Fibroblast of lung (primary cell): ENCODE results near the gene APBA1.

Experiments used
- EZH2 ChIP-seq: IDR thresholded peaks from 2 replicates; pipeline ENCODE4 v1.5.1; 2012; ENCODE audit warnings: low read length, control low read depth, mild to moderate bottlenecking; ENCODE audit errors: missing control alignments
- TF ChIP-seq, protein P1 (sequence below), 2 donors: IDR thresholded peaks in 1 of 2; conservative IDR thresholded peaks in 1 of 2; 1 replicate in 1 of 2; 2 replicates in 1 of 2; pipeline ENCODE4 v1.5.1; 2011 to 2012; ENCODE audit warnings: low read length in 2 of 2, control low read depth in 1 of 2, inconsistent platforms in 1 of 2, low read depth in 1 of 2, mild to moderate bottlenecking in 1 of 2

DNA sequence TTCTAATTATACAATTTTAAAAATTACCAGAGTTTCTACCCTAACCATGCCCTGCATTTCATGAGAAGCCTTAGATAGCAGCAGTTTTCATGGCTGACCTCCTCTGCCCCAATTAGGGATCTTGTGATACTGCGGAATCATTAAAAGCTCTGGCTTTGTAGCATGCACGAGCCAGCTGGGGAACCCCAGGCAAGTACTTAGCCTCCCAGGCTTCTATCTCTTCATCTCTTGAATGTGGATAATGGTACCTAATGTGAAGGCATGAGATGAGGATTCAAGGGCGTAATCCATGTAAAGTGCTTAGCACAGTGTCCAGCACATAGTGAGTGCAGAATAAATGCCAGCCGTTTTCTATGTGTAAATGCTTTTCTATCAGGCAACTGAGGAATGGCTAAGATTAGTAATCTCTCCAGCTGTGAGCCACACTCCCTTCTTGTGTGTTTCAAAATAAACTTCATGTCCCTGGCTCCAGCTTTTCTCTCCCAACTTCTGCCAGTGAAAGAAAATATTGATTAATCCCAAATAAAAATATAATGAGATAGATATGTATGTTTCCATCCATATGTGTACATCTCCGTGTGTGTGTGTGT is 88.4 kb downstream of the APBA1 start:
- no peak for TF ChIP-seq EZH2
- TF ChIP-seq, protein P1, sequence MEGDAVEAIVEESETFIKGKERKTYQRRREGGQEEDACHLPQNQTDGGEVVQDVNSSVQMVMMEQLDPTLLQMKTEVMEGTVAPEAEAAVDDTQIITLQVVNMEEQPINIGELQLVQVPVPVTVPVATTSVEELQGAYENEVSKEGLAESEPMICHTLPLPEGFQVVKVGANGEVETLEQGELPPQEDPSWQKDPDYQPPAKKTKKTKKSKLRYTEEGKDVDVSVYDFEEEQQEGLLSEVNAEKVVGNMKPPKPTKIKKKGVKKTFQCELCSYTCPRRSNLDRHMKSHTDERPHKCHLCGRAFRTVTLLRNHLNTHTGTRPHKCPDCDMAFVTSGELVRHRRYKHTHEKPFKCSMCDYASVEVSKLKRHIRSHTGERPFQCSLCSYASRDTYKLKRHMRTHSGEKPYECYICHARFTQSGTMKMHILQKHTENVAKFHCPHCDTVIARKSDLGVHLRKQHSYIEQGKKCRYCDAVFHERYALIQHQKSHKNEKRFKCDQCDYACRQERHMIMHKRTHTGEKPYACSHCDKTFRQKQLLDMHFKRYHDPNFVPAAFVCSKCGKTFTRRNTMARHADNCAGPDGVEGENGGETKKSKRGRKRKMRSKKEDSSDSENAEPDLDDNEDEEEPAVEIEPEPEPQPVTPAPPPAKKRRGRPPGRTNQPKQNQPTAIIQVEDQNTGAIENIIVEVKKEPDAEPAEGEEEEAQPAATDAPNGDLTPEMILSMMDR (conservative IDR thresholded peaks at IDR 0.05 in 1 of 2, IDR thresholded peaks at IDR 0.05 in 1 of 2; ENCODE audit: low read depth in 1 of 2, low read length in 2 of 2): no peak
